Sigmoid colon (tissue), 3 donors: ENCODE data around the gene EHBP1.

Source experiments
- POLR2A ChIP-seq, 2 donors: fragments of 450-650 bp; IDR thresholded peaks; one replicate each; pipeline ENCODE4 v1.6.1; 2016; ENCODE audit warnings: antibody characterized with exemption in 2 of 2, mild to moderate bottlenecking in 2 of 2, moderate library complexity in 2 of 2
- TF ChIP-seq, protein P1 (sequence below), 4 experiments: fragments of 450-650 bp in 3 of 4; fragments of 200-600 bp in 1 of 4; IDR thresholded peaks; one replicate each; pipeline ENCODE4 v1.5.1; 2016 to 2019; ENCODE audit warnings: antibody characterized with exemption in 4 of 4, mild to moderate bottlenecking in 3 of 4, moderate library complexity in 2 of 4

DNA sequence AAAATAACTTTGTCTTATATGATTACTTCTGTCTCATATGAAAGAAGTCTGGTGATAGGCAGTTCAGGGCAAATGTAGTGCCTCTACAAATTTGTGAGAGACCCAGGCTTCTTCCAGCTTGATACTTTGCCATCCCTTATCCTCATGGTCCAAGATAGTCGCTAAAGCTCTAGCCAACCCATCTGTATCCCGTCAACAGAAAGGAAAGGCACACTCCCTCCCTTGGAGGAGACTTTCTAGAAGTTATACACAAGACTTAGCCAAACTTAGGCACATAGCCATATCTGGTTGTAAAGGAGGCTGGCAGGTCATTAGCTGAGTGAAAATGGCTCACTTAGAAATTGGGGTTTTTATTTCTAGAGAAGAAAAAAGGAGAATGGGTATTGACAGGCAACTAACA lies 14.3 kb upstream of the EHBP1 start:
- TF ChIP-seq, protein P1, sequence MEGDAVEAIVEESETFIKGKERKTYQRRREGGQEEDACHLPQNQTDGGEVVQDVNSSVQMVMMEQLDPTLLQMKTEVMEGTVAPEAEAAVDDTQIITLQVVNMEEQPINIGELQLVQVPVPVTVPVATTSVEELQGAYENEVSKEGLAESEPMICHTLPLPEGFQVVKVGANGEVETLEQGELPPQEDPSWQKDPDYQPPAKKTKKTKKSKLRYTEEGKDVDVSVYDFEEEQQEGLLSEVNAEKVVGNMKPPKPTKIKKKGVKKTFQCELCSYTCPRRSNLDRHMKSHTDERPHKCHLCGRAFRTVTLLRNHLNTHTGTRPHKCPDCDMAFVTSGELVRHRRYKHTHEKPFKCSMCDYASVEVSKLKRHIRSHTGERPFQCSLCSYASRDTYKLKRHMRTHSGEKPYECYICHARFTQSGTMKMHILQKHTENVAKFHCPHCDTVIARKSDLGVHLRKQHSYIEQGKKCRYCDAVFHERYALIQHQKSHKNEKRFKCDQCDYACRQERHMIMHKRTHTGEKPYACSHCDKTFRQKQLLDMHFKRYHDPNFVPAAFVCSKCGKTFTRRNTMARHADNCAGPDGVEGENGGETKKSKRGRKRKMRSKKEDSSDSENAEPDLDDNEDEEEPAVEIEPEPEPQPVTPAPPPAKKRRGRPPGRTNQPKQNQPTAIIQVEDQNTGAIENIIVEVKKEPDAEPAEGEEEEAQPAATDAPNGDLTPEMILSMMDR (IDR thresholded peaks at IDR 0.05) = no peak
- TF ChIP-seq POLR2A (IDR thresholded peaks at IDR 0.05) = no peak
